Activated CD4-positive, alpha-beta T cell treated with anti-CD3 and anti-CD28 coated beads, Interleukin-2, amount 50 U/mL, for 16 hours (primary cell): Measurements from ENCODE around the gene DARS2.
"Not testable (repeated sequence)": the region's sequence is repeated elsewhere in the genome, so short reads cannot be mapped to it uniquely, and the experiment has no call there.

ENCODE experiments used
- DNase-seq: peaks from one replicate; pipeline ENCODE4 v3.0.0-alpha.2; 2020

Gene DARS2

GRCh38 chr1:173862769-173863223 lies 38.3 kb downstream of the DARS2 start:
- peak; percentile 63 for DNase-seq

- DNase-seq, result peak; percentile 26
Measured at GRCh38 chr1:173863224-173864161, 39.0 kb downstream of the DARS2 start.

GRCh38 chr1:173864179-173864867 lies 39.9 kb downstream of the DARS2 start:
- DNase-seq, result peak; percentile 34

GRCh38 chr1:173865468-173866164 lies 41.1 kb downstream of the DARS2 start:
- peak; percentile 31 for DNase-seq

- DNase-seq, result peak; percentile 25
Measured at GRCh38 chr1:173866413-173867115, 42.1 kb downstream of the DARS2 start.

- DNase-seq, result peak; percentile 42
Measured at GRCh38 chr1:173867141-173867752, 42.8 kb downstream of the DARS2 start.

- DNase-seq, result peak; percentile 100
Measured at GRCh38 chr1:173867753-173868265, 43.3 kb downstream of the DARS2 start, which contains the start of gene GAS5. Gene GAS5, minus strand, starts transcription at chr1:173867989.

GRCh38 chr1:173868266-173869020 lies 44.0 kb downstream of the DARS2 start, which contains the start of gene ZBTB37:
Gene ZBTB37, plus strand, starts transcription at chr1:173868380. Its CDS starts 1,846 bp downstream, at chr1:173870226.
- peak; percentile 97 for DNase-seq

GRCh38 chr1:173869021-173869359 lies 44.5 kb downstream of the DARS2 start:
- DNase-seq, result no peak

GRCh38 chr1:173870252-173871075 lies 46.0 kb downstream of the DARS2 start:
- peak; percentile 91 for DNase-seq

GRCh38 chr1:173871091-173871490 lies 46.6 kb downstream of the DARS2 start:
- no peak for DNase-seq

GRCh38 chr1:173871500-173871899 lies 47.0 kb downstream of the DARS2 start:
- no peak for DNase-seq

GRCh38 chr1:173876732-173877131 lies 52.3 kb downstream of the DARS2 start:
- DNase-seq, result no peak

- no peak for DNase-seq
Measured at GRCh38 chr1:173878251-173878650, 53.8 kb downstream of the DARS2 start.

- not testable (repeated sequence) for DNase-seq
Measured at GRCh38 chr1:173881117-173881516, 56.6 kb downstream of the DARS2 start.

- DNase-seq, result no peak
Measured at GRCh38 chr1:173884701-173885100, 60.2 kb downstream of the DARS2 start.

GRCh38 chr1:173886746-173887611 lies 62.5 kb downstream of the DARS2 start:
- DNase-seq, result no peak

GRCh38 chr1:173887627-173888026 lies 63.2 kb downstream of the DARS2 start:
- no peak for DNase-seq

GRCh38 chr1:173888749-173889148 lies 64.3 kb downstream of the DARS2 start:
- DNase-seq, result no peak
